K562 (cell line): ENCODE measurements around the gene TBC1D17. TPM values are rescaled to one million over a fixed set of nuclear protein-coding genes. Genes with fewer than 3 reads are reported as not detected.

Experiments used
- ATAC-seq: fragments of 200-7000 bp; cut with Tn5 transposase; 3 replicates; pipeline ENCODE4 v1.9.1; 2020; ENCODE audit warnings: moderate library complexity
- BruUV-seq: library from RNA; stranded (reverse); fragments of 400-500 nt; replicated peaks from 2 replicates; lab custom pipeline; 2021; lab: Mats Ljungman, UMichigan
- CTCF ChIA-PET: fragments of 300-600 bp; formaldehyde crosslinking; extraction: SDS; loops from one replicate; lab custom pipeline; 2021; ENCODE audit warnings: low intra/inter-chr PET ratio; lab: Yijun Ruan, JAX
- POLR2A ChIA-PET: fragments of 300-600, 350-650 bp; sonication (Branson Sonifier 250); formaldehyde crosslinking; extraction: SDS; loops from one replicate; lab custom pipeline; 2021; ENCODE audit warnings: antibody characterized with exemption, inconsistent platforms; lab: Yijun Ruan, JAX
- DNase-seq, 4 experiments: peaks; one replicate each; pipeline versions ENCODE4 v3.0.0 to v3.0.0-alpha.2; 2011 to 2018; ENCODE audit warnings: low spot score in 3 of 4, mixed read lengths in 3 of 4; ENCODE audit errors: extremely low read depth in 1 of 4
- FAIRE-seq: peaks from 2 replicates; lab custom pipeline; 2011; peaks lifted over from hg19 to GRCh38; lab: Jason Lieb, UNC
- H2AFZ ChIP-seq: 2 replicates; pipeline ENCODE4 v1.6.0; 2011; ENCODE audit warnings: low read depth, low read length, control low read depth, inconsistent platforms
- H3K27ac ChIP-seq: fragments of 200-600 bp; 3 replicates; pipeline ENCODE4 v1.8.0; 2011; ENCODE audit warnings: low read depth, mild to moderate bottlenecking, control low read depth, inconsistent platforms, low read length, moderate library complexity, mixed read lengths; ENCODE audit errors: extremely low read depth
- H3K27me3 ChIP-seq, 2 experiments: fragments of 300-600 bp in 1 of 2; 2 replicates in 1 of 2; 3 replicates in 1 of 2; pipeline versions ENCODE4 v1.6.0 to v1.8.0; 2011; ENCODE audit warnings: inconsistent platforms in 2 of 2, low read length in 2 of 2, mild to moderate bottlenecking in 1 of 2, mixed read lengths in 1 of 2, moderate library complexity in 1 of 2; ENCODE audit not compliant: control insufficient read depth in 2 of 2, insufficient read depth in 2 of 2
- H3K36me3 ChIP-seq: fragments of 300-600 bp; 3 replicates; pipeline ENCODE4 v1.8.0; 2011; ENCODE audit warnings: mild to moderate bottlenecking, low read length, inconsistent platforms; ENCODE audit not compliant: control insufficient read depth, insufficient read depth
- H3K4me1 ChIP-seq, 2 experiments: fragments of 200-600 bp in 1 of 2; replicated peaks in 1 of 2; 2 replicates in 1 of 2; 3 replicates in 1 of 2; pipeline versions ENCODE4 v1.5.1 to v1.8.0; 2011; ENCODE audit warnings: inconsistent platforms in 2 of 2, low read length in 2 of 2, mild to moderate bottlenecking in 1 of 2, mixed read lengths in 1 of 2, moderate library complexity in 1 of 2; ENCODE audit not compliant: control insufficient read depth in 2 of 2, insufficient read depth in 2 of 2
- H3K4me2 ChIP-seq: 2 replicates; pipeline ENCODE4 v1.6.1; 2011; ENCODE audit warnings: low read length, control low read depth, inconsistent platforms, mixed read lengths; ENCODE audit not compliant: insufficient read depth
- H3K4me3 ChIP-seq: fragments of 200-600 bp; sonication (generic), shearing (Covaris generic); 2 replicates; pipeline ENCODE4 v1.5.1; 2016; ENCODE audit warnings: control low read depth, inconsistent platforms
- H3K79me2 ChIP-seq: fragments of 200-600 bp; 3 replicates; pipeline ENCODE4 v1.8.0; 2011; ENCODE audit warnings: low read length, inconsistent platforms; ENCODE audit not compliant: control insufficient read depth, insufficient read depth
- H3K9ac ChIP-seq, 2 experiments: 2 replicates each; pipeline versions ENCODE4 v1.6.0 to v1.6.1; 2011; ENCODE audit warnings: low read depth in 2 of 2, low read length in 2 of 2, control low read depth in 1 of 2, inconsistent platforms in 1 of 2, mild to moderate bottlenecking in 1 of 2, mixed read lengths in 1 of 2; ENCODE audit not compliant: insufficient read depth in 1 of 2
- H3K9me1 ChIP-seq: one replicate; pipeline ENCODE4 v1.6.0; 2011; ENCODE audit warnings: inconsistent platforms, mild to moderate bottlenecking, low read length, moderate library complexity; ENCODE audit not compliant: control insufficient read depth, insufficient read depth
- H3K9me3 ChIP-seq: replicated peaks from 2 replicates; pipeline ENCODE4 v1.5.1; 2011; ENCODE audit warnings: low read depth, low read length, inconsistent platforms; ENCODE audit not compliant: control insufficient read depth, insufficient read depth
- H4K20me1 ChIP-seq: replicated peaks from 2 replicates; pipeline ENCODE4 v1.6.1; 2011; ENCODE audit warnings: low read length, inconsistent platforms, mixed read lengths; ENCODE audit not compliant: control insufficient read depth, insufficient read depth
- CCNT2 ChIP-seq: IDR thresholded peaks from 2 replicates; pipeline ENCODE4 v1.6.1; 2011; ENCODE audit warnings: borderline replicate concordance, low read depth, mild to moderate bottlenecking, moderate library complexity, mixed read lengths, low read length; ENCODE audit not compliant: insufficient read length; ENCODE audit errors: extremely low read depth
- ESRRA ChIP-seq: fragments of 450-650 bp; IDR thresholded peaks from 2 replicates; pipeline ENCODE4 v1.6.1; 2014; ENCODE audit warnings: low read depth, mild to moderate bottlenecking, moderate library complexity, borderline replicate concordance
- ETV5 ChIP-seq: sonication (generic); formaldehyde crosslinking; IDR thresholded peaks from 2 replicates; pipeline ENCODE4 v1.4.0; 2020; ENCODE audit warnings: low read depth, mild to moderate bottlenecking, missing genetic modification reagents
- FOXJ2 ChIP-seq: fragments of 200-800 bp; sonication (Bioruptor generic); IDR thresholded peaks from 2 replicates; pipeline ENCODE4 v1.6.1; 2016; ENCODE audit warnings: missing genetic modification characterization, missing compliant biosample characterization
- MCM7 ChIP-seq, 2 experiments: fragments of 450-650 bp; IDR thresholded peaks; 2 replicates each; pipeline ENCODE4 v1.6.1; 2016 to 2018
- NFIC ChIP-seq: fragments of 450-650 bp; IDR thresholded peaks from 2 replicates; pipeline ENCODE4 v1.6.1; 2017; ENCODE audit warnings: mild to moderate bottlenecking, inconsistent platforms
- RBM17 ChIP-seq: fragments of 200-400 bp; formaldehyde crosslinking; IDR thresholded peaks from 2 replicates; pipeline ENCODE4 v1.6.1; 2017; ENCODE audit warnings: low read depth, mild to moderate bottlenecking, low read length, borderline replicate concordance
- ZBTB5 ChIP-seq: fragments of 450-650 bp; IDR thresholded peaks from 2 replicates; pipeline ENCODE4 v1.6.1; 2017; ENCODE audit warnings: antibody characterized with exemption
- ZNF121 ChIP-seq: sonication (generic); formaldehyde crosslinking; conservative IDR thresholded peaks from 2 replicates; pipeline ENCODE4 v1.8.0; 2022; ENCODE audit warnings: missing genetic modification reagents
- ZNF354B ChIP-seq: fragments of 250-450 bp; sonication (Bioruptor Pico); IDR thresholded peaks from 2 replicates; pipeline ENCODE4 v1.4.0; 2020
- WGBS: fragments of 100-300 bp; shearing (Covaris generic); methylation state at CpG from one replicate; pipeline ENCODE4 v1.1.6; 2016; ENCODE audit warnings: low coverage, mixed read lengths; ENCODE audit not compliant: insufficient coverage; ENCODE audit errors: missing lambda C conversion rate; 5-methylcytosine and 5-hydroxymethylcytosine counted together
- in situ Hi-C: fragments of 300-500 bp; cut with MboI; formaldehyde crosslinking; loops from 4 replicates; pipeline ENCODE4 v1.15.0; 2018; ENCODE audit warnings: inconsistent platforms, mixed read lengths
- intact Hi-C: fragments of 100-400 bp; cut with micrococcal nuclease; formaldehyde crosslinking; loops from 2 replicates; pipeline ENCODE4 v1.14.2; 2022
- polyA plus RNA-seq, 8 experiments: library from polyadenylated mRNA; depleted of rRNA in 4 of 8; stranded (reverse) in 5 of 8; unstranded in 3 of 8; fragments of >200 nt; fragmentation: Nextera tagmentation in 2 of 8; fragmentation: Illumina TruSeq in 1 of 8; extraction: Ambion mirVana in 2 of 8; extraction: Trizol in 1 of 8; gene quantifications; 2 replicates each; pipeline versions ENCODE4 v1.2.1 to v1.2.3, GENCODE V29; 2011 to 2014; ENCODE audit warnings: inconsistent platforms in 1 of 8, missing spikeins in 1 of 8
- total RNA-seq, 7 experiments: library from RNA; depleted of rRNA in 6 of 7; stranded (reverse); fragments of >200 nt in 6 of 7; fragmentation: Illumina TruSeq in 2 of 7; extraction: Trizol in 2 of 7; gene quantifications; 2 replicates each; pipeline versions ENCODE4 v1.2.1 to v1.2.3, GENCODE V29; 2011 to 2021; ENCODE audit warnings: low replicate concordance in 1 of 7

TBC1D17 gene
- total and polyA plus RNA-seq, 9 of the 15 experiments (the other 6 are each of a cell fraction or from before 2014, with no cell fraction given): 0.42 to 16.0 (median 3.8) TPM

GRCh38 chr19:49936549-49936948 lies 59.0 kb downstream of the TBC1D17 start:
- no peak overlapping the region for H3K4me2 ChIP-seq
- ChIA-PET CTCF (interaction anchor here (0.6 to 3.0 kb wide), 4 partner anchors 32 to 1780 kb away, joined by 3 to 61 read pairs (median 6); no protein-coding TSS in a partner anchor), POLR2A (interaction anchor here (0.6 kb wide), 1 partner anchor 59 kb away, joined by 3 read pairs; no protein-coding TSS in a partner anchor)
- intact Hi-C loops: no loop called here
- no peaks in the 10 kb centered on the region for H3K9me3 ChIP-seq
- peaks cover 10% of the 10 kb centered on the region; the same call in 1 of the 3 replicates for H3K36me3 ChIP-seq
- H3K4me3 ChIP-seq: no peak overlapping the region
- DNase-seq (no peak), FAIRE-seq (no peak), ATAC-seq (no peak)
- 19% methylated on average over 4 of the region's 5 CpGs for WGBS
- no TSS peak for BruUV-seq
- no peaks in the 10 kb centered on the region for H3K79me2 ChIP-seq
- peaks cover 4 to 24% of the 10 kb centered on the region in 2 experiments; a peak in 3 of 5 replicates for H3K4me1 ChIP-seq
- no peaks in the 10 kb centered on the region for H3K27me3 ChIP-seq
- H3K9me1 ChIP-seq: no peaks in the 10 kb centered on the region
- no peak for TF ChIP-seq ZNF354B (CRISPR knock-in tag)
- peak; percentile 79 for TF ChIP-seq ZNF121 (CRISPR knock-in tag)
- no peak overlapping the region for H2AFZ ChIP-seq
- H3K9ac ChIP-seq: no peak overlapping the region
- H3K27ac ChIP-seq: no peak overlapping the region
- in situ Hi-C loops: loop anchor here (5.0 to 10.0 kb wide), 2 partner anchors 41 to 158 kb away; no protein-coding TSS in a partner anchor
- H4K20me1 ChIP-seq: no peaks in the 10 kb centered on the region

- WGBS: 10% methylated on average over 35 of the region's 35 CpGs
- Histone ChIP-seq H3K36me3 (peaks cover under 1% of the 10 kb centered on the region; the same call in 1 of the 3 replicates), H4K20me1 (no peaks in the 10 kb centered on the region), H3K4me3 (peak overlapping the region; percentile 31), H2AFZ (peak overlapping the region; percentile 45), H3K27me3 (no peaks in the 10 kb centered on the region), H3K79me2 (no peaks in the 10 kb centered on the region), H3K9me1 (no peaks in the 10 kb centered on the region), H3K4me2 (peak overlapping the region; percentile 38), H3K4me1 (peaks cover 8 to 20% of the 10 kb centered on the region in 2 experiments; a peak in 3 of 5 replicates), H3K9me3 (no peaks in the 10 kb centered on the region), H3K9ac (peak overlapping the region in 1 of 2 experiments; percentile 84; a peak in 2 of 4 replicates), H3K27ac (no peak overlapping the region)
- intact Hi-C loops (loop anchor here (1.0 kb wide), 2 partner anchors 45 to 49 kb away; no protein-coding TSS in a partner anchor), in situ Hi-C loops (loop anchor here (5.0 to 10.0 kb wide), 2 partner anchors 39 to 157 kb away; no protein-coding TSS in a partner anchor)
- FAIRE-seq (peak; percentile 87), DNase-seq (peak; percentile 75 to 87 (median 80)), ATAC-seq (peak; percentile 64)
- BruUV-seq: no TSS peak
- ChIA-PET POLR2A (interaction anchor here (1.1 kb wide), 1 partner anchor 60 kb away, joined by 6 read pairs; no protein-coding TSS in a partner anchor), CTCF (interaction anchor here (0.7 to 3.0 kb wide), 3 partner anchors 30 to 49 kb away, joined by 4 to 61 read pairs (median 8); no protein-coding TSS in a partner anchor)
- TF ChIP-seq ESRRA (0 out of 2 replicates have a peak, but pooled peaks have one; percentile 12), NFIC (0 out of 2 replicates have a peak, but pooled peaks have one; percentile 15), FOXJ2 (tag) (no peak), RBM17 (no peak), MCM7 (IDR thresholded peaks at IDR 0.05) (no peak), ZBTB5 (peak; percentile 91), CCNT2 (no peak), ETV5 (CRISPR knock-in tag) (0 out of 2 replicates have a peak, but pooled peaks have one; percentile 25)
These were observed 60.4 kb downstream of the TBC1D17 start for GRCh38 chr19:49937750-49938381.
